Natural killer cell (primary cell): ENCODE data around the gene KIF26A. TPM values are rescaled to one million over a fixed set of nuclear protein-coding genes. Genes with fewer than 3 reads are reported as not detected.

Experiments used
- ATAC-seq, 3 donors: fragments of 150-1000 bp in 2 of 3; fragments of 200-7000 bp in 1 of 3; cut with Tn5 transposase; 1 replicate in 1 of 3; 2 replicates in 2 of 3; pipeline ENCODE4 v1.10.0; 2021; ENCODE audit warnings: mild to moderate bottlenecking in 2 of 3, moderate library complexity in 2 of 3
- DNase-seq, 2 donors: peaks; one replicate each; pipeline versions ENCODE4 v3.0.0 to v3.0.0-alpha.2; 2013 to 2021; ENCODE audit warnings: mixed read lengths in 1 of 2
- H3K27ac ChIP-seq: one replicate; pipeline ENCODE4 v1.5.1; 2013; ENCODE audit warnings: mild to moderate bottlenecking, low read length
- H3K27me3 ChIP-seq: one replicate; pipeline ENCODE4 v1.6.1; 2013; ENCODE audit warnings: low read length; ENCODE audit not compliant: control insufficient read depth, insufficient read depth
- H3K36me3 ChIP-seq: one replicate; pipeline ENCODE4 v1.6.1; 2013; ENCODE audit warnings: low read length; ENCODE audit not compliant: control insufficient read depth, insufficient read depth
- H3K4me1 ChIP-seq: one replicate; pipeline ENCODE4 v1.6.1; 2013; ENCODE audit warnings: low read length; ENCODE audit not compliant: control insufficient read depth, insufficient read depth
- H3K4me3 ChIP-seq: one replicate; pipeline ENCODE4 v1.5.1; 2013; ENCODE audit warnings: low read length
- H3K9me3 ChIP-seq: one replicate; pipeline ENCODE4 v1.6.1; 2013; ENCODE audit warnings: low read length; ENCODE audit not compliant: control insufficient read depth, insufficient read depth
- H3K27ac Mint-ChIP-seq, 2 donors: one replicate each; pipeline ENCODE4 v1.8.0; 2022; ENCODE audit warnings: mild to moderate bottlenecking in 2 of 2, mixed read lengths in 2 of 2, moderate library complexity in 1 of 2
- H3K27me3 Mint-ChIP-seq, 2 donors: one replicate each; pipeline ENCODE4 v1.8.0; 2022; ENCODE audit warnings: low read depth in 2 of 2, mixed read lengths in 2 of 2
- H3K36me3 Mint-ChIP-seq: one replicate; pipeline ENCODE4 v1.8.0; 2022; ENCODE audit warnings: mixed read lengths
- H3K4me1 Mint-ChIP-seq, 2 donors: one replicate each; pipeline ENCODE4 v1.8.0; 2022; ENCODE audit warnings: mixed read lengths in 2 of 2
- H3K4me3 Mint-ChIP-seq: one replicate; pipeline ENCODE4 v1.8.0; 2022; ENCODE audit warnings: mild to moderate bottlenecking, moderate library complexity, mixed read lengths
- H3K9me3 Mint-ChIP-seq, 2 donors: one replicate each; pipeline ENCODE4 v1.8.0; 2022; ENCODE audit warnings: mixed read lengths in 2 of 2
- CTCF ChIP-seq: fragments of 200-600 bp; IDR thresholded peaks from one replicate; pipeline ENCODE4 v1.8.0; 2022; ENCODE audit warnings: antibody characterized with exemption
- WGBS: methylation state at CpG from one replicate; pipeline ENCODE4 v1.1.7; 2013; ENCODE audit warnings: missing lambda C conversion rate; ENCODE audit not compliant: insufficient coverage; 5-methylcytosine and 5-hydroxymethylcytosine counted together
- intact Hi-C: fragments of 100-400 bp; cut with micrococcal nuclease; formaldehyde crosslinking; loops from one replicate; pipeline ENCODE4 v1.14.2; 2022
- total RNA-seq, 4 donors: library from RNA; stranded (reverse); fragments of 120-200 nt in 1 of 4; gene quantifications; one replicate each; pipeline versions ENCODE4 v1.2.3 to v1.2.4, GENCODE V29; 2013 to 2022

KIF26A gene
- total RNA-seq, 3 donors from 2014 or later (not counting 1 experiment from before 2014, with no cell fraction given): not detected

DNA sequence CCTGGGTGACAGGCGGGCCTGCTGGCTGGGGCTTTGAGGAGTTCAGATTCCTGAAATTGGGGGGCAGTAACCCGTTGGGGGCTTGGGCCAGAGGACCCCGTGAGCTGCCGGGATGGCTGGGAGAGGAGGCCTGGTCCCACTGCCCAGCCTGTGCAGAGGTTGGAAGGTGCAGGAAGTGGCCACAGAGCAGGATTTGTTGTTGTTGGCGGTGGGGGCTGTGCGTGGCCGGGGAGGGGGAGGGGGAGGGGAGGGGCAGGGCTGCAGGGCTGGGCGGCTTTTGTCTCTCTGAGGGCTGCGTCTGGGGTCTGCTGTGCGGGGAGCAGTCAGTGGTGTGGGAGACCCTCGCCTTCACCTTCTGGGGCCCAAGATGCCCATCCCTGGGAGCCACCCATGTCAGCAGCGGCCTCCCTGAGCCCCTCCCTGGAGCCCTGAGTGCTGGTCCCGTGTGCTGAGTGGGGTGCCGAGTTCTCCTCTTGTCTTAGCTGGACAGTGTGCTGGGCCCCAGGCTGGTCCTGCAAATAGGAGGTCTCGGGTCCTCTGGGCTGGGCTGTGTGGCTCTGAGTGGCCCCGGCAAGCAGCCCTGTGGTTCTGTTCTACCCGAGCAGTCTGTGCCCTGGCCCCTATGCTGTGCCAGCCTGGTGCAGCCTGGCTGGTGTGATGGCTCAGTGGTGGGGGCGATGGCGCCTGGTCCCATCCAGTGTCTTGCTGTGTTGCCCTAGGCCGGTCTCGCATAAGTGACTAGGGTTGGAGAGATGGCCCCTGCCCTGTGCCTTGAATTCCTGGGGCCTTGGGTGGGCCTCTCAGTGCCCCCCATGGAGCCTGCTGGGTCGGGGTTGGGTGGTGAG, 10.3 kb downstream of the KIF26A start:
- Histone ChIP-seq H3K27me3 (no peaks in the 10 kb centered on the region), H3K4me3 (no peak overlapping the region), H3K36me3 (no peaks in the 10 kb centered on the region), H3K4me1 (no peaks in the 10 kb centered on the region), H3K27ac (no peak overlapping the region), H3K9me3 (no peaks in the 10 kb centered on the region)
- no peak for ATAC-seq
- Mint-ChIP-seq H3K36me3 (no peaks in the 10 kb centered on the region), H3K9me3 (no peaks in the 10 kb centered on the region), H3K27ac (no peak overlapping the region), H3K27me3 (no peaks in the 10 kb centered on the region), H3K4me1 (no peaks in the 10 kb centered on the region), H3K4me3 (no peak overlapping the region)
- no peak for DNase-seq
- TF ChIP-seq CTCF: no peak
- intact Hi-C loops: no loop called here
- 83% methylated on average over 22 of the region's 22 CpGs for WGBS

DNA sequence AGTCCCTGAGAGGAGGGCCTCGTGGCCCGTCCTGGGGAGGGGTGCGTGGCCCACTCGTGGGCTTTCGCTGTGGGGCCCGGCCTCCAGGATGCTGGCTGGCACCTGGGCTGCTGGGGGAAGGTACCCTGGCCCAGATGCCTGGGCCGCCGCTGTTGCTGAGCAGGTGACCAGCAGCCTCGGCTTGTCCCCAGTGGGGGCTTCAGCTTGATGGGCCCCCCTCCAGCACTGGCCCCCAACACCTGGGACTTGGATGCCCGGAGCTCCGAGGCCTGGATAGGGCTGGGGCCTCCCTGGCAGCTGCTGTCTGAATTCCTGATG, 10.8 kb downstream of the KIF26A start:
- H3K27ac ChIP-seq: no peak overlapping the region
- no peak for TF ChIP-seq CTCF
- no peaks in the 10 kb centered on the region for H3K9me3 ChIP-seq
- Mint-ChIP-seq H3K4me3 (no peak overlapping the region), H3K9me3 (no peaks in the 10 kb centered on the region), H3K27ac (no peak overlapping the region), H3K4me1 (no peaks in the 10 kb centered on the region), H3K27me3 (no peaks in the 10 kb centered on the region), H3K36me3 (no peaks in the 10 kb centered on the region)
- ATAC-seq (no peak), DNase-seq (no peak)
- no peak overlapping the region for H3K4me3 ChIP-seq
- no peaks in the 10 kb centered on the region for H3K27me3 ChIP-seq
- H3K4me1 ChIP-seq: no peaks in the 10 kb centered on the region
- intact Hi-C loops: no loop called here
- WGBS: 87% methylated on average over 11 of the region's 11 CpGs
- no peaks in the 10 kb centered on the region for H3K36me3 ChIP-seq

GRCh38 chr14:104149617-104150135, 11.3 kb downstream of the KIF26A start:
- no peaks in the 10 kb centered on the region for H3K4me1 Mint-ChIP-seq
- ATAC-seq (no peak), DNase-seq (no peak)
- no peaks in the 10 kb centered on the region for H3K36me3 ChIP-seq
- H3K27me3 Mint-ChIP-seq: no peaks in the 10 kb centered on the region
- WGBS: 12% methylated on average over 11 of the region's 12 CpGs
- no peaks in the 10 kb centered on the region for H3K9me3 ChIP-seq
- H3K27ac ChIP-seq: no peak overlapping the region
- no peaks in the 10 kb centered on the region for H3K27me3 ChIP-seq
- H3K4me1 ChIP-seq: no peaks in the 10 kb centered on the region
- intact Hi-C loops: no loop called here
- TF ChIP-seq CTCF: no peak
- H3K36me3 Mint-ChIP-seq: no peaks in the 10 kb centered on the region
- no peak overlapping the region for H3K4me3 Mint-ChIP-seq
- H3K27ac Mint-ChIP-seq: no peak overlapping the region
- no peaks in the 10 kb centered on the region for H3K9me3 Mint-ChIP-seq
- no peak overlapping the region for H3K4me3 ChIP-seq
